Measurements from ENCODE around the gene ARHGDIA.

Gene ARHGDIA

DNA sequence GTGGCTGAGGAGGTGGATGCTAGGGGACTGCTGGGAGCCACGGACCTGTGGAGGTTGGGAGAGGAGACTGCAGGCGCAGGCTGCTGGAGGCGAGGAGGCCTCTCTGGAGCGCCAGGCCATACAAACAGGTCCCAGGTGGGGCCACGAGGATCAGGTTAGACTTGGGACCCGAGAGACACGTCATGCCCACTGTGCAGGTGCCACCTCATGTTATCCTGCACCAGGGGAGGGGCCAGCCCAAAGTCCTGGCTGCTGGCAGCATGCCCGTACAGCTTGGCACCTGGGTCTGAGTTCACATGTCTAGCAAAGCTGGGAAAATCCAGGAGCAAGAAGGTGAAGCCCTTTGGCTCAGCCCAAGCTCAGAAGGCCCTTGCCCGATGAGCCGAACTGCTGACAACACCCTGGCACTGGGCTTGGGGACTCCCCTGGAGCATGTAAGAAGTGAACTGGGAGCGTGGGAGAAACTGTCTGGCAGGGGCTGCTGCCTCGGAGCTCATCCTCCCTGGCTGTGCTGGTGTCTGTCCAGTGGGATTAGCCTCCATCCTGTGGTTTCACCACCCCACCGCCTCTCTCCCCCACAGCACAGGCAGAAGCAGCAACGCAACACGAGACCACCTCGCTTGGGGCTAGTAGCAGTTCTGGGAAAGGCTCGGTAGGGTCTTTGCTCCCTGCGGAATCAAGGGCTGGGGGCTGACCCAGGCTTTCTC lies 5.3 kb downstream of the ARHGDIA start:
- 0 out of 2 replicates have a peak, but pooled peaks have one; percentile 16 for TF ChIP-seq SIN3A (IDR thresholded peaks at IDR 0.05; ENCODE audit: borderline replicate concordance, insufficient read depth, low read length)
- no peak; the same call in 1 of the 2 replicates for TF ChIP-seq TAF1 (IDR thresholded peaks at IDR 0.05; ENCODE audit: borderline replicate concordance, insufficient read depth, low read length)

DNA sequence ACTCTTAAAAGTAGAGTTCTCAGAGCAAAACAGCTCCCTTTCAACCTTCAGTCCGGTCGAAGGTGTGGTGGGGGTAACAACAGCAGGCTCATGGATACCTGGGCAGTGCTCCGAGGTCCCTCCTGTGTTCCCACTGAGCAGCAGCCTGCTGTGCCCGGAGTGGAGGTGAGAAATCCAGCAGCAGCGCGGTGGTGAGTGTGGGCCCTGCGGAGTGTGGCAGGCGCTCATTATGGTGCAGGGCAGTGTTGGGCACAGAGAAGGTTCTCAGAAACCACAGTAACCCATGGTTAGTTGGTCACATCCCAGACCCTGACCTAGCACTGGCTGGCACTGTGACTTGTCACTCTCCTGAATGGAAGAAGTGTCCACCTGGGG lies 5.8 kb downstream of the ARHGDIA start:
- TF ChIP-seq, protein P1, sequence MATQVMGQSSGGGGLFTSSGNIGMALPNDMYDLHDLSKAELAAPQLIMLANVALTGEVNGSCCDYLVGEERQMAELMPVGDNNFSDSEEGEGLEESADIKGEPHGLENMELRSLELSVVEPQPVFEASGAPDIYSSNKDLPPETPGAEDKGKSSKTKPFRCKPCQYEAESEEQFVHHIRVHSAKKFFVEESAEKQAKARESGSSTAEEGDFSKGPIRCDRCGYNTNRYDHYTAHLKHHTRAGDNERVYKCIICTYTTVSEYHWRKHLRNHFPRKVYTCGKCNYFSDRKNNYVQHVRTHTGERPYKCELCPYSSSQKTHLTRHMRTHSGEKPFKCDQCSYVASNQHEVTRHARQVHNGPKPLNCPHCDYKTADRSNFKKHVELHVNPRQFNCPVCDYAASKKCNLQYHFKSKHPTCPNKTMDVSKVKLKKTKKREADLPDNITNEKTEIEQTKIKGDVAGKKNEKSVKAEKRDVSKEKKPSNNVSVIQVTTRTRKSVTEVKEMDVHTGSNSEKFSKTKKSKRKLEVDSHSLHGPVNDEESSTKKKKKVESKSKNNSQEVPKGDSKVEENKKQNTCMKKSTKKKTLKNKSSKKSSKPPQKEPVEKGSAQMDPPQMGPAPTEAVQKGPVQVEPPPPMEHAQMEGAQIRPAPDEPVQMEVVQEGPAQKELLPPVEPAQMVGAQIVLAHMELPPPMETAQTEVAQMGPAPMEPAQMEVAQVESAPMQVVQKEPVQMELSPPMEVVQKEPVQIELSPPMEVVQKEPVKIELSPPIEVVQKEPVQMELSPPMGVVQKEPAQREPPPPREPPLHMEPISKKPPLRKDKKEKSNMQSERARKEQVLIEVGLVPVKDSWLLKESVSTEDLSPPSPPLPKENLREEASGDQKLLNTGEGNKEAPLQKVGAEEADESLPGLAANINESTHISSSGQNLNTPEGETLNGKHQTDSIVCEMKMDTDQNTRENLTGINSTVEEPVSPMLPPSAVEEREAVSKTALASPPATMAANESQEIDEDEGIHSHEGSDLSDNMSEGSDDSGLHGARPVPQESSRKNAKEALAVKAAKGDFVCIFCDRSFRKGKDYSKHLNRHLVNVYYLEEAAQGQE (IDR thresholded peaks at IDR 0.05; ENCODE audit: insufficient read depth in 1 of 2, low read depth in 2 of 2, low read length in 2 of 2) = no peak
- no peak for TF ChIP-seq FOXP2 (optimal IDR thresholded peaks at IDR 0.05; ENCODE audit: borderline replicate concordance, extremely low read depth, extremely low read length, insufficient read depth)
- TF ChIP-seq POLR2AphosphoS5 (IDR thresholded peaks at IDR 0.05; ENCODE audit: low read depth, low read length) = no peak
- no peak for TF ChIP-seq SIN3A (IDR thresholded peaks at IDR 0.05; ENCODE audit: borderline replicate concordance, insufficient read depth, low read length)
- TF ChIP-seq TAF1 (IDR thresholded peaks at IDR 0.05; ENCODE audit: borderline replicate concordance, insufficient read depth, low read length) = no peak

DNA sequence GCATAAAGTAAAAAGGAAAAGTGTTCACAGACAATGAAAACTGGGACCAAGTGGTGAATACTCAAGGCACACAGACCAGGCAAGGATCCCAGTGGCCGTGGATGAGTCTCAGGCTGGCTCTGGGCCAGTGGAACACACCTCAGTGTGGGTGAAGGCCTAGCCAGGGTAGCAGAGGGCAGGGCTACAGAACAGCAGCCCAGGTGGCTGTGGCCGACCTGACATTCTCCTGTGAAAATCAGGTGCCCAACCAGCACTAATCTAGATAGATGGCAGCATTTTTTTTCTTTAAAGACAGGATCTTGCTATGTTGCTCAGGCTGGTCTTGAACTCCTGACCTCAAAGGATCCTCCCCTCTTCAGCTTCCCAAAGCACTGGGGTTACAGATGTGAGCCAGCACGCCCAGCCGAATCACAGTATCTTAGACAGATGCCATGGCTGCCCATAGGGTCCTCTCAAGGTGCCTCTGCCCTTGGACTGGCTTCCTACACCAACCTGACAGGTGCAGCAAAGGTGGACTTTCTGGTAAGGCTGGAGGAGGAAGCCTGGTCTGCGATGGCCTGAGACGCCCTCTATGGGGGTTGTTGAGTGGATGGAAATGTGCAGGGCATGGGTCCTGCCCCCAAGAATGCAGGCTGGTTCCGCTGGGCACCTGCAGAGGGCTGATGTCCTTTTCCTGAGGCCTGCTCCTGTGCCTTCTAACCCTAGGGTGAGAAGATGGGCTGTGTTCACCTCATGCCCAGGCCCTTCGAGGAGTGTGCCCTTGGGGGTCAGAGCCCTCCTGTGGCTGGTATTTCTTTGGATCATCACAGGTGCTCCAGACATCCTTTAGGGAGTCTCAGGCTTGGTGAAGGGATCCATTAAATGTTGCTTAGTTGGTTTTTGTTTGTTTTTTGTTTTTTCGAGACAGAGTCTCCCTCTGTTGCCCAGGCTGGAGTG lies 7.0 kb downstream of the ARHGDIA start:
- TF ChIP-seq FOXP2 (optimal IDR thresholded peaks at IDR 0.05; ENCODE audit: borderline replicate concordance, extremely low read depth, extremely low read length, insufficient read depth) (no peak), POLR2AphosphoS5 (IDR thresholded peaks at IDR 0.05; ENCODE audit: low read depth, low read length) (peak; percentile 18; the same call in 1 of the 2 replicates), TAF1 (IDR thresholded peaks at IDR 0.05; ENCODE audit: borderline replicate concordance, insufficient read depth, low read length) (no peak)
- TF ChIP-seq, protein P1 (IDR thresholded peaks at IDR 0.05; ENCODE audit: insufficient read depth in 1 of 2, low read depth in 2 of 2, low read length in 2 of 2) = no peak

DNA sequence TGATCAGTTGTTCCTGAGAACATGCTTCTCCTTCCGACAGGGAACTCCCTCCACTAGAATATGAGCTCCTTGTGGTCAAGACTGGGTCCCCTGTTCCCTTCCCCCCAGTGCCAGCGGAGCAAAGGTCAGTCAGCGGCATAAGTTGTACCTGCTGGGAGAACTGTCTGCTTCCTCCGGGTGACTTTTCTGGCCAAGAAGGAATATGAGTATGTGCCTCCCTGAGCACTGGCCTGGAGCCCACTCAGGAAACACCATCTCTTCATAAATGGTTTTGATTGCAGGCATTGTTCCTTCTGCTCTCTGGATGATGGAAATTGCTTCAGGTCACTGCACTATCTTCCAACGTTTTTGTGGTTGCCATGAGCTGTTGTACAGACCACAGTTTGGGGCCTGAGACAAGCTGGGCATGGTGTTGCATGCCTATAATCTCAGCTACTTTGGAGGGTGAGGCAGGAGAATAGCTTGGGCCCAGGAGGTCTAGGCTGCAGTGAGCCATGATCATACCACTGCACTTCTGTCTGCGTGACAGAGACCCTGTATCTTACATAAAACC lies 7.9 kb downstream of the ARHGDIA start:
- no peak; the same call in 1 of the 2 replicates for TF ChIP-seq POLR2AphosphoS5 (IDR thresholded peaks at IDR 0.05; ENCODE audit: low read depth, low read length)

DNA sequence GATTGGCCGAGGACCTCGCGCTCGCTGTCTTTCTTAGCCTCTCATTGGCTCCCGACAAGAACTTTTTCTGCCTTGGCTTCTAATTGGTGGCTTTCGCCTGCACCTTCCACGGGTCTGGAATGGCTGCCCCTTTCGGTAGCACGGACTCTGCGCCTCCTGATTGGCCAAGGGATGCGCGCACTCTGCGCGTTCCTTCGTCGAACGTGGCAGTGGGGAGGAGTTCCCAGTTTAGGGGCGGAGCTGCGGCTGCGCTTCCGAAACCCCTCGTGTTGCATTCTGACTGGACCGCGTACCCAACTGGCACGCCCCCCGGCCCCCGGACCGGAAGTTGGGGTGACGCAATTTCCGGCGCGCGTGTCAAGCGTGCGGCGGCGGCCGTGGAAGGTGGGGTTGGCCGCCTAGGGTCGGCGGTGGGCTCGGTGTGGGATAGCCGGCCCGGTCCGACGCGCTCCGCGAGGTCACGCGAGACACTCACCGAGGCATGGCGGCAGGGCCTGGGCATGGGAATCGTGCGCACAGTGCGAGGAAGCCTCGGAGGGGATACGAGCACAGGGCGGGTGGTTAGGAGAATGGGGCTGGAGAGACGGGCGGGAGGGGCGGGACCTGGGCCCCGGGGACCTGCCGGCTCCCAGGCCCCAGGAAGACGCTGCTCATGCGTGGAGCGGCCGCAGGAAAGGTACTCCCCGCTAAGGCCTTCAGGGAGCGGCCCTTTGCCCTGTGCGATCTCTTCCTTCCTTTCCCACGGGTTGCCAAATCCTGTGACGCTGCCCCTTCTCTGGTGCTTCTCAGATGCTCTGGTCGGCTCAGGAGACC lies 10.2 kb downstream of the ARHGDIA start:
- TF ChIP-seq POLR2AphosphoS5 (IDR thresholded peaks at IDR 0.05; ENCODE audit: low read depth, low read length) (peak; percentile 93), TAF1 (IDR thresholded peaks at IDR 0.05; ENCODE audit: borderline replicate concordance, insufficient read depth, low read length) (peak; percentile 88), SIN3A (IDR thresholded peaks at IDR 0.05; ENCODE audit: borderline replicate concordance, insufficient read depth, low read length) (peak; percentile 96; the same call in 1 of the 2 replicates), FOXP2 (optimal IDR thresholded peaks at IDR 0.05; ENCODE audit: borderline replicate concordance, extremely low read depth, extremely low read length, insufficient read depth) (no peak)
- TF ChIP-seq, protein P1 (IDR thresholded peaks at IDR 0.05; ENCODE audit: insufficient read depth in 1 of 2, low read depth in 2 of 2, low read length in 2 of 2) = peak in 1 of 2 experiments; percentile 67; a peak in 1 of 4 replicates

Data from PFSK-1 (cell line).